OCI-LY7 (cell line): ENCODE data around the gene ZYG11A. TPM values are rescaled to one million over a fixed set of nuclear protein-coding genes. Genes with fewer than 3 reads are reported as not detected.
"Not testable (repeated sequence)": the region's sequence is repeated elsewhere in the genome, so short reads cannot be mapped to it uniquely, and the experiment has no call there.

Experiments used
- Bru-seq: library from RNA; stranded (reverse); fragments of 400-500 nt; gene quantifications from one replicate; lab custom pipeline; 2021; lab: Mats Ljungman, UMichigan
- BruChase-seq, 2 experiments: library from RNA; stranded (reverse); fragments of 400-500 nt; gene quantifications; one replicate each; lab custom pipeline; 2021; lab: Mats Ljungman, UMichigan
- BruUV-seq: library from RNA; stranded (reverse); fragments of 400-500 nt; replicated peaks from 2 replicates; lab custom pipeline; 2021; lab: Mats Ljungman, UMichigan
- CTCF ChIA-PET: fragments of 300-600 bp; sonication (Branson Sonifier 250); formaldehyde crosslinking; loops from one replicate; lab custom pipeline; 2022; ENCODE audit warnings: antibody characterized with exemption; ENCODE audit not compliant: unreplicated experiment; lab: Charles Lee
- POLR2A ChIA-PET: fragments of 300-600 bp; sonication (Branson Sonifier 250); formaldehyde crosslinking; loops from one replicate; lab custom pipeline; 2022; ENCODE audit warnings: antibody characterized with exemption; lab: Charles Lee
- DNase-seq: peaks from one replicate; pipeline ENCODE4 v3.0.0-alpha.2; 2015; ENCODE audit warnings: low spot score
- H2AFZ ChIP-seq: fragments of 200-600 bp; sonication (generic), shearing (Covaris generic); 2 replicates; pipeline ENCODE4 v1.6.1; 2014; ENCODE audit warnings: mild to moderate bottlenecking, antibody characterized with exemption, low read length, moderate library complexity
- H3K27ac ChIP-seq: fragments of 200-600 bp; sonication (generic); 2 replicates; pipeline ENCODE4 v1.5.1; 2014; ENCODE audit warnings: mixed run types, low read depth, mild to moderate bottlenecking, moderate library complexity, low read length, inconsistent platforms; ENCODE audit not compliant: poor library complexity, severe bottlenecking
- H3K36me3 ChIP-seq: fragments of 200-600 bp; sonication (generic); 2 replicates; pipeline ENCODE4 v1.6.1; 2014; ENCODE audit warnings: mild to moderate bottlenecking, antibody characterized with exemption, low read length, moderate library complexity, mixed read lengths; ENCODE audit not compliant: insufficient read depth
- H3K4me1 ChIP-seq: fragments of 200-600 bp; sonication (generic); 2 replicates; pipeline ENCODE4 v1.5.1; 2014; ENCODE audit warnings: mild to moderate bottlenecking, low read length; ENCODE audit not compliant: insufficient read depth, poor library complexity, severe bottlenecking
- H3K4me2 ChIP-seq: fragments of 200-600 bp; sonication (generic); 2 replicates; pipeline ENCODE4 v1.6.1; 2014; ENCODE audit warnings: mild to moderate bottlenecking, low read length
- H3K4me3 ChIP-seq: fragments of 200-600 bp; sonication (generic); 2 replicates; pipeline ENCODE4 v1.5.1; 2014; ENCODE audit warnings: mild to moderate bottlenecking, low read depth, low read length; ENCODE audit not compliant: poor library complexity, severe bottlenecking
- H3K79me2 ChIP-seq: fragments of 200-600 bp; sonication (generic); 2 replicates; pipeline ENCODE4 v1.6.1; 2016; ENCODE audit warnings: low read depth, mild to moderate bottlenecking, low read length, moderate library complexity, mixed read lengths; ENCODE audit not compliant: insufficient read depth
- H3K9me2 ChIP-seq: fragments of 200-600 bp; sonication (generic); 2 replicates; pipeline ENCODE4 v1.6.1; 2016; ENCODE audit warnings: mild to moderate bottlenecking, low read length, mixed read lengths; ENCODE audit not compliant: insufficient read depth
- H3K9me3 ChIP-seq: fragments of 200-600 bp; sonication (generic); 2 replicates; pipeline ENCODE4 v1.6.1; 2014; ENCODE audit warnings: mild to moderate bottlenecking, mixed run types, low read length, mixed read lengths
- H4K20me1 ChIP-seq: fragments of 200-600 bp; sonication (generic); 2 replicates; pipeline ENCODE4 v1.6.1; 2014; ENCODE audit warnings: mild to moderate bottlenecking, antibody characterized with exemption, low read length, moderate library complexity, mixed read lengths; ENCODE audit not compliant: insufficient read depth
- EZH2phosphoT487 ChIP-seq: fragments of 200-600 bp; sonication (generic); IDR thresholded peaks from 2 replicates; pipeline ENCODE4 v1.6.1; 2018; ENCODE audit warnings: low read depth, borderline replicate concordance, mild to moderate bottlenecking, mixed run types, antibody characterized with exemption, low read length, moderate library complexity, mixed read lengths
- intact Hi-C: fragments of 100-400 bp; cut with micrococcal nuclease; formaldehyde crosslinking; loops from one replicate; pipeline ENCODE4 v1.10.0; 2022; ENCODE audit not compliant: unreplicated experiment
- long read RNA-seq: library from polyadenylated mRNA; stranded (forward); transcript quantifications from one replicate; pipeline ENCODE4 v2.0.0, GENCODE V29; 2022
- total RNA-seq, 2 experiments: library from RNA; depleted of rRNA in 1 of 2; stranded (reverse); fragments of >200 nt in 1 of 2; shearing (Covaris generic) in 1 of 2; gene quantifications; 2 replicates each; pipeline ENCODE4 v1.2.3, GENCODE V29; 2014 to 2022
- TF ChIP-seq, protein P1 (sequence below): fragments of 200-600 bp; sonication (generic); conservative IDR thresholded peaks from 2 replicates; pipeline ENCODE4 v1.5.1; 2014; ENCODE audit warnings: mild to moderate bottlenecking, antibody characterized with exemption, low read length, moderate library complexity, mixed read lengths

ZYG11A gene
- total RNA-seq (2014; rRNA removed; shearing (Covaris generic)) (not detected in 2 replicates), total RNA-seq (2022) (not detected in 2 replicates), Bru-seq, nascent RNA (percentile 8 among the genes with signal in this experiment), BruChase-seq, experiment 1, labeled RNA remaining after a 6-hour chase (not detected), BruChase-seq, experiment 2, labeled RNA remaining after a 2-hour chase (percentile 8 among the genes with signal in this experiment)
- long read RNA-seq = 0 reads

DNA sequence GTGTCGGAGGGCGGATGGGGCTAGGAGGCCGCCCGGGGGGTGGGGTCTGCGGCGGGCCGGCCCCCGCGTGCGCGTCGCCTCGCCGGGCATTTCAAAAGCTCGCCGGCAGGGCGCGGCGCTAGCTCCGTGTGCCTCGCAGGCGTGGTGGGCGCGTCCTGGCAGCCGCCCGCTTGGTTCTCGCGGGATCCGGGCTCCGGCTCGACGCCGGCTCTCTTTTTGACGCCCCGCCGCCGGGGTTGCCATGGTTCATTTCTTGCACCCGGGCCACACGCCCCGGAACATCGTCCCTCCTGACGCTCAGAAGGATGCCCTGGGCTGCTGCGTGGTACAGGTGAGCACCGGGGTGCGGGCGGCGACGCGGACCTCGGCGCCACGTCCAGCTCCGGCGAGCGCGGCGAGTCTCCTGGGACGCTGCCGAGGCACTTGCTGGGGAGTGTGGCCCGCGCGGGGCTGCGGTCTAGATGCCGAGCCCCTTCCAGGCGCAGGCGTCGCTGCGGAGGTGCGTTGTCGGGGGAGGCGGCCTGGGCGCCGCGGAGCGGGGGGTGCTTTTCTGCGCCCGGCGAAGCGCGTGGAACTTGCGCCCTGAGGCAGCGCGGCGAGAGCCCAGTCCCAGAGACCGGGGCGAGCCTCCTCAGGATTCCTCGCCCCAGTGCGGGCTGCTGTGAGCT is at the start of gene ZYG11A:
Gene ZYG11A, plus strand, starts transcription at position 118 of the 668 bp plus-strand sequence. Its CDS starts 124 bp downstream, at position 242.
- Histone ChIP-seq H3K4me3 (no peak within 1 kb of the TSS), H3K9me3 (no peaks in the 10 kb centered on the region), H3K36me3 (no peaks in the 10 kb centered on the region), H3K9me2 (no peaks in the 10 kb centered on the region), H2AFZ (no peak within 1 kb of the TSS), H4K20me1 (no peaks in the 10 kb centered on the region), H3K27ac (no peak within 1 kb of the TSS), H3K79me2 (no peaks in the 10 kb centered on the region), H3K4me1 (no peaks in the 10 kb centered on the region), H3K4me2 (peak within 1 kb of the TSS; percentile 32; the same call in 1 of the 2 replicates)
- DNase-seq = no peak
- ChIA-PET CTCF (no interaction called here), POLR2A (no interaction called here)
- TF ChIP-seq, protein P1, sequence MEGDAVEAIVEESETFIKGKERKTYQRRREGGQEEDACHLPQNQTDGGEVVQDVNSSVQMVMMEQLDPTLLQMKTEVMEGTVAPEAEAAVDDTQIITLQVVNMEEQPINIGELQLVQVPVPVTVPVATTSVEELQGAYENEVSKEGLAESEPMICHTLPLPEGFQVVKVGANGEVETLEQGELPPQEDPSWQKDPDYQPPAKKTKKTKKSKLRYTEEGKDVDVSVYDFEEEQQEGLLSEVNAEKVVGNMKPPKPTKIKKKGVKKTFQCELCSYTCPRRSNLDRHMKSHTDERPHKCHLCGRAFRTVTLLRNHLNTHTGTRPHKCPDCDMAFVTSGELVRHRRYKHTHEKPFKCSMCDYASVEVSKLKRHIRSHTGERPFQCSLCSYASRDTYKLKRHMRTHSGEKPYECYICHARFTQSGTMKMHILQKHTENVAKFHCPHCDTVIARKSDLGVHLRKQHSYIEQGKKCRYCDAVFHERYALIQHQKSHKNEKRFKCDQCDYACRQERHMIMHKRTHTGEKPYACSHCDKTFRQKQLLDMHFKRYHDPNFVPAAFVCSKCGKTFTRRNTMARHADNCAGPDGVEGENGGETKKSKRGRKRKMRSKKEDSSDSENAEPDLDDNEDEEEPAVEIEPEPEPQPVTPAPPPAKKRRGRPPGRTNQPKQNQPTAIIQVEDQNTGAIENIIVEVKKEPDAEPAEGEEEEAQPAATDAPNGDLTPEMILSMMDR = no peak
- no peak for TF ChIP-seq EZH2phosphoT487
- BruUV-seq = no TSS peak
- intact Hi-C loops = no loop called here

DNA sequence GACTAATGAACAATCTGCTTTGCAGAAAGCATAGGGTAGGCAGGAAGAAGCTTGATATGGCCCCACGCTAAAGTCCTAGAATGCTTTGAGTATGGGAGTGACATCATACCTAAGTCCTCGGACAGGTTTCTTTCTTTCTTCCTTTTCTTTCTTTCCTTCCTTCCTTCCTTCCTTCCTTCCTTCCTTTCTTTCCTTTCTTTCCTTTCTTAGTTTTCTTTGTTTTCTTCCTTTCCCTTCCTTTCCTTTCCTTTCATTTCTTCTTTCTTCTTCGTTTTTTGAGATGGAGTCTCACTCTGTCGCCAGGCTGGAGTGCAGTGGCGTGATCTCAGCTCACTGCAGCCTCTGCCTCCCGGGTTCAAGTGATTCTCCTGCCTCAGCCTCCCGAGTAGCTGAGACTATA is 48.8 kb upstream of the ZYG11A start:
- BruUV-seq, H4K20me1 ChIP-seq, H3K4me3 ChIP-seq, H3K4me1 ChIP-seq, H3K9me2 ChIP-seq, DNase-seq, H3K27ac ChIP-seq, H3K4me2 ChIP-seq, intact Hi-C loops, H3K9me3 ChIP-seq, H3K79me2 ChIP-seq, H3K36me3 ChIP-seq, CTCF ChIA-PET, H2AFZ ChIP-seq: not testable (repeated sequence)
- POLR2A ChIA-PET = interaction anchor here (0.6 to 1.2 kb wide), 2 partner anchors 352 to 1130 kb away, joined by 3 read pairs; no protein-coding TSS in a partner anchor

DNA sequence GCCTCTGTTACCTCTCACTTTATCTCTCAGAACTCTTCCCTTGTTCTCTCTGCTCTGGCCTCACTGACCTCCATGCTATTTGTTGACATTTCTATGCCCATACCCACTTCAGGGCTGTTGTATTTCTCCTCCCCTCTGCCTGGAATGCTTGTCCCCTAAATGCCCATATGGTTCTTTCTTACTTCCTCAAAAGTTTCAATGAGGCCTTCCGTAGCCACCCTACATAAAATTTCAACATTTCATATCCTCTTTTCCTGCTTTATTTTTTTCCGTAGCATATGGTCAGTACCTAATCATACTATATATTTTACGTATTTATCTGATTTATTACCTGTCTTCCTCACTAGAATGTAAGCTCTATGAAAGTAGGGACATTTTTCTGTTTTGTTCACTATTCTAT is 47.1 kb upstream of the ZYG11A start:
- intact Hi-C loops = no loop called here
- Histone ChIP-seq H3K4me1 (no peaks in the 10 kb centered on the region), H3K4me3 (no peak overlapping the region), H3K79me2 (no peaks in the 10 kb centered on the region), H3K9me3 (no peaks in the 10 kb centered on the region), H4K20me1 (no peaks in the 10 kb centered on the region), H2AFZ (no peak overlapping the region), H3K27ac (no peak overlapping the region), H3K36me3 (peaks cover 7% of the 10 kb centered on the region; the same call in 1 of the 2 replicates), H3K4me2 (no peak overlapping the region), H3K9me2 (no peaks in the 10 kb centered on the region)
- DNase-seq = no peak
- ChIA-PET POLR2A (interaction anchor here (0.6 kb wide), 1 partner anchor 503 kb away, joined by 3 read pairs; no protein-coding TSS in a partner anchor), CTCF (no interaction called here)
- TF ChIP-seq, protein P1 = no peak
- TF ChIP-seq EZH2phosphoT487 = no peak
- no TSS peak for BruUV-seq
